ENCODE data around the gene CALML6.

DNA sequence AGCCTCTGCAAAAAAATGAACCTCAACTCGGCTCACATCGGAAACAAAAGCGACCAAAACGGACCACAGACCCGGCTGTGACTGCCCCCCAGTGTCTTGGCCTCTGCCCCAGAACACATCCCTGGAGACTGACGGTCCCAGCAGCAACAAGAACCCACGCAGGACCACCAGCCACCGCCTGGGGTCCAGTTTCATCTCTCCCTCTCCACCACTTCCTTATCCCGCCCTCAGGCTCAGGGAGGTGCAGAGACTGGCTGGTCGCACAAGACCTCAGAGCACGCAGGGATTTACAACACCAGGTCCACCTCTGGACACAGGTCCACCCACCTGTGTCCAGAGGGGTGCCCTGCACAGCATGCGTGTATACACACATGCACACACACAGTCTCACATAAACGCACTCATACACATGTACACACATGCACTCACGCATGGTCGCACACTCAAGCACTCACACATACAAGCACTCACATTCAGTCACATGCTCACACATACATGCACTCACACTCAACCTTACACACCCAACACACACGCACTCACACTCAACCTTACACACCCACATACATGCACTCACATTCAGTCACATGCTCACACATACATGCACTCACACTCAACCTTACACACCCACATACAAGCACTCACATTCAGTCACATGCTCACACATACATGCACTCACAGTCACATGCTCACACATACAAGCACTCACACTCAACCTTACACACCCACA lies 22.7 kb downstream of the CALML6 start:
- TF ChIP-seq POLR2A (IDR thresholded peaks at IDR 0.05), result no peak
- TF ChIP-seq, protein P1, sequence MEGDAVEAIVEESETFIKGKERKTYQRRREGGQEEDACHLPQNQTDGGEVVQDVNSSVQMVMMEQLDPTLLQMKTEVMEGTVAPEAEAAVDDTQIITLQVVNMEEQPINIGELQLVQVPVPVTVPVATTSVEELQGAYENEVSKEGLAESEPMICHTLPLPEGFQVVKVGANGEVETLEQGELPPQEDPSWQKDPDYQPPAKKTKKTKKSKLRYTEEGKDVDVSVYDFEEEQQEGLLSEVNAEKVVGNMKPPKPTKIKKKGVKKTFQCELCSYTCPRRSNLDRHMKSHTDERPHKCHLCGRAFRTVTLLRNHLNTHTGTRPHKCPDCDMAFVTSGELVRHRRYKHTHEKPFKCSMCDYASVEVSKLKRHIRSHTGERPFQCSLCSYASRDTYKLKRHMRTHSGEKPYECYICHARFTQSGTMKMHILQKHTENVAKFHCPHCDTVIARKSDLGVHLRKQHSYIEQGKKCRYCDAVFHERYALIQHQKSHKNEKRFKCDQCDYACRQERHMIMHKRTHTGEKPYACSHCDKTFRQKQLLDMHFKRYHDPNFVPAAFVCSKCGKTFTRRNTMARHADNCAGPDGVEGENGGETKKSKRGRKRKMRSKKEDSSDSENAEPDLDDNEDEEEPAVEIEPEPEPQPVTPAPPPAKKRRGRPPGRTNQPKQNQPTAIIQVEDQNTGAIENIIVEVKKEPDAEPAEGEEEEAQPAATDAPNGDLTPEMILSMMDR (IDR thresholded peaks at IDR 0.05 in 4 of 5, conservative IDR thresholded peaks at IDR 0.05 in 1 of 5), result no peak

All from gastrocnemius medialis (tissue), 4 donors.